Measurements from ENCODE around the gene OTOGL.

The OTOGL gene

DNA sequence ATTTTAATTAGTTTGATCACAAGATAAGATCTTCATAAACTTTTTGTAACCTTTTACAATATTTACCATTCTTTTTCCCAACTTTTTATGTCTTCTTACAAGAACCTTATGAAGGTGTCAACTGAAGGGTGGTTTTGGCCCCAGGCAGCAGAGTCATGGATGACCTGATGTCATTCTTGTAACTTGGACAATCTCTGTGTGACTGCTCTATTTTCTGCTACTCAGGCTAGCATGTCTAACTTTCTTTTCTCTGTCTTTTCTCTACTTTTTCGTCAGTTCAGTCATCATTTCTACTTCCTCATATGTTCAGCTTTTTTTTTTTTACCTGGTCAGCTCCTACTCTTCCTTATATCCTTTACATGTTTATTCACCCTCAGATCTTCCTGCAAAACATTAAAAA is 194.0 kb downstream of the OTOGL start:
- TF ChIP-seq EGR1 (IDR thresholded peaks at IDR 0.05) (no peak), NFIC (IDR thresholded peaks at IDR 0.05) (no peak)
- TF ChIP-seq, protein P1, sequence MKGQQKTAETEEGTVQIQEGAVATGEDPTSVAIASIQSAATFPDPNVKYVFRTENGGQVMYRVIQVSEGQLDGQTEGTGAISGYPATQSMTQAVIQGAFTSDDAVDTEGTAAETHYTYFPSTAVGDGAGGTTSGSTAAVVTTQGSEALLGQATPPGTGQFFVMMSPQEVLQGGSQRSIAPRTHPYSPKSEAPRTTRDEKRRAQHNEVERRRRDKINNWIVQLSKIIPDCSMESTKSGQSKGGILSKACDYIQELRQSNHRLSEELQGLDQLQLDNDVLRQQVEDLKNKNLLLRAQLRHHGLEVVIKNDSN (IDR thresholded peaks at IDR 0.05) = no peak

DNA sequence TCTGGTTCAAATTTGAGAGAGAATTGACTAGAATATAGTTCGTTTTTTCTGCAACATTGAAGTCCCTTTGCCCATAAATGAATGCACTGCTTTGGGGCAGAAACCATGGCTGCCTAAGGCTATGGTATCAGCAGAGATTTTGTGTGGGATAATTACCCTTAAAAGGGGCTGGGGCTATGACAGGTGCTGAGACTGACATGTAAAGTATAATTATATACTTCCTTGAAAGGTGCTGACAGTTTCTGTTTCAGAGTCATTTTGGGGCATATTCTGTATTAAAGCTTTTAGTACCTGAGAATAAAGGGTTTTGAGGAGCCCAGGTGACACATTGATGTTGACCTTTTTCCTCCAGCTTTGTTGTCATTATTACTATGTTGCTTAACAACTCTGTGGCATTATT is 194.4 kb downstream of the OTOGL start:
- no peak for TF ChIP-seq NFIC (IDR thresholded peaks at IDR 0.05)
- TF ChIP-seq CREB1 (IDR thresholded peaks at IDR 0.05; ENCODE audit: low read depth) = no peak
- TF ChIP-seq EP300 (IDR thresholded peaks at IDR 0.05; ENCODE audit: borderline replicate concordance) = no peak
- TF ChIP-seq TCF12 (IDR thresholded peaks at IDR 0.05; ENCODE audit: low read depth) = no peak
- no peak for TF ChIP-seq CEBPB (IDR thresholded peaks at IDR 0.05)
- TF ChIP-seq RAD21 (IDR thresholded peaks at IDR 0.05; ENCODE audit: low read depth) = no peak
- TF ChIP-seq, protein P1 (IDR thresholded peaks at IDR 0.05) = no peak
- TF ChIP-seq, protein P2, sequence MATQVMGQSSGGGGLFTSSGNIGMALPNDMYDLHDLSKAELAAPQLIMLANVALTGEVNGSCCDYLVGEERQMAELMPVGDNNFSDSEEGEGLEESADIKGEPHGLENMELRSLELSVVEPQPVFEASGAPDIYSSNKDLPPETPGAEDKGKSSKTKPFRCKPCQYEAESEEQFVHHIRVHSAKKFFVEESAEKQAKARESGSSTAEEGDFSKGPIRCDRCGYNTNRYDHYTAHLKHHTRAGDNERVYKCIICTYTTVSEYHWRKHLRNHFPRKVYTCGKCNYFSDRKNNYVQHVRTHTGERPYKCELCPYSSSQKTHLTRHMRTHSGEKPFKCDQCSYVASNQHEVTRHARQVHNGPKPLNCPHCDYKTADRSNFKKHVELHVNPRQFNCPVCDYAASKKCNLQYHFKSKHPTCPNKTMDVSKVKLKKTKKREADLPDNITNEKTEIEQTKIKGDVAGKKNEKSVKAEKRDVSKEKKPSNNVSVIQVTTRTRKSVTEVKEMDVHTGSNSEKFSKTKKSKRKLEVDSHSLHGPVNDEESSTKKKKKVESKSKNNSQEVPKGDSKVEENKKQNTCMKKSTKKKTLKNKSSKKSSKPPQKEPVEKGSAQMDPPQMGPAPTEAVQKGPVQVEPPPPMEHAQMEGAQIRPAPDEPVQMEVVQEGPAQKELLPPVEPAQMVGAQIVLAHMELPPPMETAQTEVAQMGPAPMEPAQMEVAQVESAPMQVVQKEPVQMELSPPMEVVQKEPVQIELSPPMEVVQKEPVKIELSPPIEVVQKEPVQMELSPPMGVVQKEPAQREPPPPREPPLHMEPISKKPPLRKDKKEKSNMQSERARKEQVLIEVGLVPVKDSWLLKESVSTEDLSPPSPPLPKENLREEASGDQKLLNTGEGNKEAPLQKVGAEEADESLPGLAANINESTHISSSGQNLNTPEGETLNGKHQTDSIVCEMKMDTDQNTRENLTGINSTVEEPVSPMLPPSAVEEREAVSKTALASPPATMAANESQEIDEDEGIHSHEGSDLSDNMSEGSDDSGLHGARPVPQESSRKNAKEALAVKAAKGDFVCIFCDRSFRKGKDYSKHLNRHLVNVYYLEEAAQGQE (IDR thresholded peaks at IDR 0.05; ENCODE audit: low read depth) = no peak
- no peak for TF ChIP-seq YY1 (IDR thresholded peaks at IDR 0.05; ENCODE audit: low read depth)
- TF ChIP-seq TEAD4 (IDR thresholded peaks at IDR 0.05) = no peak
- no peak for TF ChIP-seq EGR1 (IDR thresholded peaks at IDR 0.05)
- no peak for TF ChIP-seq TAF1 (IDR thresholded peaks at IDR 0.05; ENCODE audit: low read depth)

DNA sequence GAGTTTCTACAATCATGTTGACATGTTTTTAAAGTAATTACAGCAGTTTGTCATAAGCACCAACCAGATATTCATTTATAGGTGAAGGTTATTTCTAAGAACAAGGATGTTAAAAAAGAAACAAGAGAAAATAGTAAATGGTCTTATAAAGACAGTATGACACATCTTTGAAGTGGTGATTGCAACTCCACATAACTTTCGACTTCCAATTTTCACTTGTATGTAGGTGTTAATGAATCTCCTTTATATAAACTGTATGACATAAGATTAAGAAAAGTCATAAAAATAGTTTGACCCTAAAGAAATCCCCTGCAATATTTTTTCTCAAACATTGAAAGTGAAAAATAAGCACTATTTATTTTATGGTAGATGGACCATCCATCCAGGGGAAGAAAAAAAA is 199.9 kb downstream of the OTOGL start:
- TF ChIP-seq TAF1 (IDR thresholded peaks at IDR 0.05; ENCODE audit: low read depth) (no peak), FOXM1 (IDR thresholded peaks at IDR 0.05; ENCODE audit: borderline replicate concordance, low read depth) (no peak), TEAD4 (IDR thresholded peaks at IDR 0.05) (no peak), EGR1 (IDR thresholded peaks at IDR 0.05) (no peak), YY1 (IDR thresholded peaks at IDR 0.05; ENCODE audit: low read depth) (no peak), NFIC (IDR thresholded peaks at IDR 0.05) (no peak), CEBPB (IDR thresholded peaks at IDR 0.05) (no peak), RAD21 (IDR thresholded peaks at IDR 0.05; ENCODE audit: low read depth) (no peak), EP300 (IDR thresholded peaks at IDR 0.05; ENCODE audit: borderline replicate concordance) (no peak)
- TF ChIP-seq, protein P2 (IDR thresholded peaks at IDR 0.05; ENCODE audit: low read depth) = no peak

DNA sequence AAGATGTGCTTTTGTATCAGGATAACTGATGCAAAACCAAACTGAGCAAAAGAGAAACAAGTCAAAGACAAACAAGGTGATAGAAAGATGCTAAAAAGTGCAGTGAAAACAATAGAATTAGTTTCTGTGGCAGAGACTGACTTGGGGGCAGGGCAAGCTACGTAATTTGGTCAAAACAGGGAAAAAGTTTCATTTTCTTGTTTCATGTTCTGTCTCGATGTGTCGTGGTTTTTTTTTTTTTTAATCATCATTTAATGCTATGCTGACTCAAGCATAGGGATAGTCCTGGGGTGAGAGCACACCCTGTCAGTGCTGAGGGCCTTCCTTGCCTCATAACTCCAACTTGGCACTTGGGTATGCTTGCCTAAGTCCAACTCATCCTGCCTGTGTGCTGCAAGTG is 200.6 kb downstream of the OTOGL start:
- TF ChIP-seq NFIC (IDR thresholded peaks at IDR 0.05) = no peak
- TF ChIP-seq FOXM1 (IDR thresholded peaks at IDR 0.05; ENCODE audit: borderline replicate concordance, low read depth) = no peak
- TF ChIP-seq, protein P3, sequence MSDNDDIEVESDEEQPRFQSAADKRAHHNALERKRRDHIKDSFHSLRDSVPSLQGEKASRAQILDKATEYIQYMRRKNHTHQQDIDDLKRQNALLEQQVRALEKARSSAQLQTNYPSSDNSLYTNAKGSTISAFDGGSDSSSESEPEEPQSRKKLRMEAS (IDR thresholded peaks at IDR 0.05) = no peak
- TF ChIP-seq TAF1 (IDR thresholded peaks at IDR 0.05; ENCODE audit: low read depth) = no peak
- TF ChIP-seq TCF12 (IDR thresholded peaks at IDR 0.05; ENCODE audit: low read depth) = no peak

DNA sequence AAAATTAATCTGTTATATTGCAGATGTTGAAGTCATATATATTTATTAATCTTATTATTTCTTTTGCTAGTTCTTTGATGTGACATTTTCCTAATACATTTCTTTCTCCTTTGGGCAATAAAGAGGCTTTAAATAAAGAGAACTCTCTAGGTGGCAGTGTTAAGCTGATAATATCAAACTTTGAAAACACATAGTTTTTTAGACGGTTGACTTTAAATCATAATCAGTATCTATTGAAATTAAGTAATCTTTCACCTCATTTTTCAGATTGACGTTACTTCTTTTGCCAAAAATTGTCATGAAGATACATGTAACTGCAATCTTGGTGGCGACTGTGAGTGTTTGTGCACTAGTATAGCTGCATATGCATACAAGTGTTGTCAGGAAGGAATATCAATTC is 213.9 kb downstream of the OTOGL start:
- TF ChIP-seq, protein P3 (IDR thresholded peaks at IDR 0.05) = no peak
- no peak for TF ChIP-seq EP300 (IDR thresholded peaks at IDR 0.05; ENCODE audit: borderline replicate concordance)
- no peak for TF ChIP-seq EGR1 (IDR thresholded peaks at IDR 0.05)
- TF ChIP-seq NFIC (IDR thresholded peaks at IDR 0.05) = no peak
- TF ChIP-seq FOXM1 (IDR thresholded peaks at IDR 0.05; ENCODE audit: borderline replicate concordance, low read depth) = no peak
- no peak for TF ChIP-seq TEAD4 (IDR thresholded peaks at IDR 0.05)

DNA sequence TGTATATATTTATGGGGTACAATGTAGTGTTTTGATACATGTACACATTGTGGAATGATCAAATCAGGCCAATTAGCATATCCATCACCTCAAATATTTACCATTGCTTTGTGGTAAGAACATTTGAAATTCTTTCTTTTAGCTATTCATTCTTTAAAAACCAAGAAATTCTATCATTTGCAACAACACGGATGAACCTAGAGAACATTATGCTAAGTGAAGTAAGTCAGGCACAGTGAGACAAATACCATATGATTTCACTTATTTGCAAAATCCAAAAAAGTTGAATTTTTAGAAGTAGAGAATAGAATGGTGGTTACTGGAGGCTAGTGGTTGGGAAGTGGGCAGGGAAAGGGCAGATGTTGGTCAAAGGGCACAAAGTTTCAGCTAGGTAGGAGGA is 215.4 kb downstream of the OTOGL start:
- TF ChIP-seq FOXM1 (IDR thresholded peaks at IDR 0.05; ENCODE audit: borderline replicate concordance, low read depth) (no peak), EGR1 (IDR thresholded peaks at IDR 0.05) (no peak), RAD21 (IDR thresholded peaks at IDR 0.05; ENCODE audit: low read depth) (no peak), NFIC (IDR thresholded peaks at IDR 0.05) (no peak), TAF1 (IDR thresholded peaks at IDR 0.05; ENCODE audit: low read depth) (no peak), YY1 (IDR thresholded peaks at IDR 0.05; ENCODE audit: low read depth) (no peak)
- TF ChIP-seq, protein P1 (IDR thresholded peaks at IDR 0.05) = no peak

DNA sequence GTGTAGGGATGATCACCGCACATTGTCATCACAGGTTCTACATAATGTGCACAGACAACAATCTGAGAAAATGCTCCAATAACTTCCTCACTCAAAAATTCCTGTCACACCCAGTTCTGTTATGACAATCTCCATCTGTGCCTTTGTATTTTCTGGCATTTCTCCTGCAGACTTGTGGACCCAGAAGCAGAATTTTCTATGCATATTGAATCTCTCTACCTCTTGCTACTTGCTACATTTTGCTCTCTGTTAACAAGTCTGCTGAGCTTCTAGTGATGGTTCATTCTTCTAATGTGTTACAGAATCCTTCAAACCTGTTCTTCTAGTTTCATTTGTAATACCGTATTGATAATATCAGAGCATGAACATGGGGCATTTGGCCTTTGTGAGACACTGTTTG is 216.9 kb downstream of the OTOGL start:
- no peak for TF ChIP-seq TEAD4 (IDR thresholded peaks at IDR 0.05)
- no peak for TF ChIP-seq EGR1 (IDR thresholded peaks at IDR 0.05)
- TF ChIP-seq CREB1 (IDR thresholded peaks at IDR 0.05; ENCODE audit: low read depth) = no peak
- TF ChIP-seq YY1 (IDR thresholded peaks at IDR 0.05; ENCODE audit: low read depth) = no peak
- no peak for TF ChIP-seq FOXM1 (IDR thresholded peaks at IDR 0.05; ENCODE audit: borderline replicate concordance, low read depth)
- TF ChIP-seq, protein P1 (IDR thresholded peaks at IDR 0.05) = no peak
- no peak for TF ChIP-seq EP300 (IDR thresholded peaks at IDR 0.05; ENCODE audit: borderline replicate concordance)
- no peak for TF ChIP-seq TCF12 (IDR thresholded peaks at IDR 0.05; ENCODE audit: low read depth)
- TF ChIP-seq CEBPB (IDR thresholded peaks at IDR 0.05) = no peak
- TF ChIP-seq TAF1 (IDR thresholded peaks at IDR 0.05; ENCODE audit: low read depth) = no peak
- TF ChIP-seq RAD21 (IDR thresholded peaks at IDR 0.05; ENCODE audit: low read depth) = no peak
- TF ChIP-seq, protein P3 (IDR thresholded peaks at IDR 0.05) = no peak
- TF ChIP-seq, protein P2 (IDR thresholded peaks at IDR 0.05; ENCODE audit: low read depth) = no peak
- TF ChIP-seq NFIC (IDR thresholded peaks at IDR 0.05) = no peak
- TF ChIP-seq ZBTB7A (IDR thresholded peaks at IDR 0.05; ENCODE audit: low read depth) = no peak
